NB4 (cell line): ENCODE results near the gene NOP14.

ENCODE experiments used
- CTCF ChIP-seq: IDR thresholded peaks from one replicate; pipeline ENCODE4 v1.5.1; 2012; ENCODE audit warnings: low read depth, low read length
- MAX ChIP-seq: IDR thresholded peaks from 2 replicates; pipeline ENCODE4 v1.6.1; 2011; ENCODE audit warnings: low read depth, low read length
- MYC ChIP-seq: IDR thresholded peaks from 2 replicates; pipeline ENCODE4 v1.6.1; 2011; ENCODE audit warnings: low read depth, low read length
- POLR2A ChIP-seq: IDR thresholded peaks from 2 replicates; pipeline ENCODE4 v1.6.1; 2011; ENCODE audit warnings: mild to moderate bottlenecking; ENCODE audit not compliant: insufficient read length; ENCODE audit errors: extremely low read depth

- TF ChIP-seq CTCF = no peak
- no peak for TF ChIP-seq POLR2A
- no peak for TF ChIP-seq MAX
- no peak for TF ChIP-seq MYC
These were observed 51.3 kb downstream of the NOP14 start for GRCh38 chr4:2911868-2912267.
